CD4-positive, alpha-beta T cell treated with Interleukin-1 beta for 1 hour (primary cell): ENCODE results near the gene SLC8A1.

Experiments used
- DNase-seq, 2 donors: peaks; one replicate each; pipeline ENCODE4 v3.0.0-alpha.2; 2020 to 2022

The SLC8A1 gene

DNA sequence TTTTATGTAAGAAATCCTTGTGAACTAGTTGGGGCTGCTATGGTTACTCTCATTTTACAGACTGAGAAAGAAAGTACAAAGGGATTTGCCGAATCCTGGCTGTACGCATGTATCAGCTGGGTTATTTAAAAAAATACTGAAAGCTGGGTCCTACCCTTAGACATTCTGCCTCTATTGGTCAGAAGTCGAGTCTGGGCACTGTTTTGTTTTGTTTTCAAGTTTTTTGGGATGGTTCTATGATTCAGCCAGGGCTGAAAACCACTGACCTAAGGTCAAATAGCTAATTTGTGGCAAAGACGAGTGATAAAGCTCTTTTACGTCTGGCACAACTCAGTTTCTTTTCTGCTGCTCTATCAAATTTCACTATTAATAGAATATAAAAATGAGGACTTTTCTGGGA is 5.9 kb upstream of the SLC8A1 start:
- DNase-seq, result no peak

DNA sequence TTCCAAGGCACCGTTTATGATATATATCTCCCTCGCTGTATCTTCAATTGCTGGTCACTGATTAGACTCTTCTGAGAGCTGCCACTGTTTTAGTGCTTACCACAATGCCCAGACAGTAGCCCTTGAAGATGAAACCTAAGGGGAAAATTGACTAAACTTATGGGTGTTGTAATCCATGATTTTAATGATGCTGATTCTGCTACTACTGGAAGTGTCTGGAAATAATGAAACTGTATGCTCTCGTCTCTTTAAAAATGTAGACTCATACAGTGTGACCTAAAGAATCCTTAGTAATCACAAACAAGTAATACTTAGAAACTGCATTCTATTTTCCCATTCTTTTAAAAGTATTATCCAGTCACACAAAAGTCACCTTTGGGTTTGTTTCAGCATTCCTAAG is 5.5 kb upstream of the SLC8A1 start:
- no peak for DNase-seq

DNA sequence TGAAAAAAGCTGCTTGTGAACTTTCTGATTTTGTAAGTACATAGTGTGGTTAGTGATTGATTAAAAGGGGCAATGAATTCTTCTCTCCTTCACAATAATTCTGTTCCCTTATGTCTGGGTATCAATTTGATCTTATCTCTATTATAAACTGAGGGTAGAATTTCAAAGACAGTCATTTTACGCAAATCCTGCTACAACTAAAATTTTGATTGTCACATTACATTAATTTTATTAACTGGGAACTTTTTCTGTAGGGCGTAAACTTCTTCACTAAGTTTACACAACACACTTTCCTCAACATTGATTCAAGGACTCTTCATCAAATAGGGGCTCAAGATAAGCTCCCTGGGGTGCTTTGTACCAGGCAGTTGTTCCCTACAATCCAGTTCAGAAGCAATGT is 5.0 kb upstream of the SLC8A1 start:
- no peak for DNase-seq

DNA sequence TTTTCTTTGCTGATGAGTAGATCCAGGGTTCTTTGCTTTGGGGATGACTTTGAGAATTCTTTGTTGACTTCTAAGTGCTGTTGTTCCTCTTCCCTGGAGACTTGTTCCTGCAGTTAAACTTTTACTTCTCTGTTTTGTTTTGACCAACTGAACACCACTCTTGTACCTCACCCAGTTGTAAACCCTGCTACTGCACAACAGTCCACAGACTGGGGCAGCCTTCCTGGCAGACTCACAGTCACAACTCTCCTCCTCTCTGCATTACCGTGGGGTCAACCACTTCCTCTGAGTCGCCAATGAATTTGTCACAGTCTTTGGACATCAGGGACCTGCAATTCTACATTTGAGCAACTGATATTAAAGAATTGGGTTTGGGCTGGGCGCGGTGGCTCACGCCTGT is 3.8 kb upstream of the SLC8A1 start:
- peak in 1 of 2 donors; percentile 66 for DNase-seq

DNA sequence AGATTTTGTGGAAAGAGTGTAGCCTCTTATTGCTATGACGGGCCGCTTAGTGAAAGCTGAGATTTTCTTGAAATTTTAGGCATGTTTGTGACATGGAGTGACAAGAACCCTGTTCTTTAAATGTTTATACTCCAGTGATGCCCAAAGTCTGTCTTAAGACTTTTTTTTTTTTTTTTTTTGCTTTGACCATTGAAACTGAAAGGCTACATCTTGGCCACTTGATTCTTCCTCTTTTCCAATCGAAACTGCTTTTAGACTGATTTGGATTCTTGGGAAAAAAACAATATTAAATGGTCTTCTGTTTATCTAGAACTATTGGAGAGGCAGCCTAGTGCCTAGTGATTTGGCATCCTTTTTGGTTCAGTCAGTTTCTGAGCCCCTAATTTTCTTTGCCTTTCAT is 2.4 kb upstream of the SLC8A1 start:
- DNase-seq, result no peak

DNA sequence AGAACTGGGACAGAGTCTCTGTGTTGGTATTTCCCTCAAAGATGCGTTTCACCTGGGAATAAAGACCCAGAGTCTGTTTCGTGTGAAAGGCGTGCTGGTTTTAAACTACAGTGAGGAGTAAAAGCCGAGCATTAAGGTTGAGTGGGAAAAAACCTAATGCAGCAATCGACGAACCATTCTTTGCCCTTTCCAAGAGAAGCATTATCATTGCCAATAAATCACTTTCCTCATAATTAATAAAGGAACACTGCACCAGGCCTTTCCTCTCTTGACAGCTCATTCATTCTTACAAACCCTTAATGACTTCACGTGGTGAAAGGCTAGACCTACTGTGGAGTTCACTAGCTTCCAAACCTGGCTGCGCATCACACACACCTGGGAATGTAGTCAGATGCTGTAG is 896 bp upstream of the SLC8A1 start:
- DNase-seq, result no peak

DNA sequence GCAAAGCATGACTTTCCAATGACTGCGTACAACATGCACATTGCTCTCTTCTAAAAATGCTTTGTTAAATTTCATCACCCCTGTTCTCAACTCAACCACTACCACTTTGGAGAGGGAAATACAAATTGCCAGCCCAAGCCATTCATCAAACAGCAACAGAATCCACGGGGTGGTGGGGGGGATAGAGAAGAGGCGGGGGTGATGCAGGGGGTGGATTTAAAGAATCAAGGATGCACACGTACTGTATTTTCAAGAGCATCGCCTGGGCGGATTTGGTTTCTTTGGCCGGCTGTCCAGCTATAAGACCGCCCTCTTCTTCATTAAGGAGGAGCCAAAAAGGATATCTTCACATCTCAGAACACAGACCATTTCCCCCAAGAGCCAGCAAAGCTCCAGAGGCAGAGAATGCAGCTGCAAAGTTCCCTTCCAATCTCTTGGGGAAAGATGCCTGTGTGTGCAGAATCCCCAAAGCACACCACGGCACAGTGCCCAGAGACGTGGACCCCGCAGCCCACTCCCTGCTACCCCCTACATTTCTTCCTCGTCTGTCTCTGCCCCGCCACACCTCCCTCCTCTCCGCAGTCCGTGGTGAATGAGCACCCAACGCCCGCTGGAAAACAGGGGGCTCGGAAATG is 977 bp downstream of the SLC8A1 start:
- DNase-seq, result peak in 1 of 2 donors; percentile 15

DNA sequence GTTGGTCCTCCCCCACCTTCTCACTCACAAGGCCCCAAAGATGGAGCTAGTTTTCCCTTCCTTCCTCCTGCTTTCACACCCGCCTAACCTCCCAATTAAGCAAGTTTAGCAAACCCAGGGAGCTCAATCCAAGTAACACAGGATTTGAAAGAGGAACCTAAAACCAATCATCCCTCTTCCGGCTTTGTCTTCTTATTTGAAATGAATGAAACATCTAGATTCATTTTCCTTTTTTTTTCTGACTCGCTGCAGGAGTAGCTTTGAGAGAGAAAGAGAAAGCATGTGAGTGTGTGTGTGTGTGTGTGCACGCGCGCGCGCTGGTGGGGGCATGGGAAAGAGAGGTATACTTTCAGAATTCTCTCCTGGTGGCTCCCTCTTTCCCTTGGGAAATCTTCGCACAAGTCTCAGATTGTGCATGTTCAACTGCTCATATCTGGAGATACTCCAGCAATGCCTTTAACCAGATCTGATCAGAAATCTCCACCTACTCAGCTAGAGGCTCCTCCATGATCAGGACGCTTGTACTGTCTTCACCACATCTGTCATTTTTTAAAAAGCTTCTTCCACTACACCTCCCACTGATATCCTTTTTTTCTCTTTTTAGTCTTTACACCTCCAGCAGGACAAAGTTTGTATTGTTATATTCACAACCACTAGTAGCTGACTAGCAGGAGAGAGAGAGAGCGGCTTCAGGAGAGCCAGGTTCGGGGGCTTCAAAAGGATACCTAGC is 1.7 kb downstream of the SLC8A1 start:
- no peak for DNase-seq

DNA sequence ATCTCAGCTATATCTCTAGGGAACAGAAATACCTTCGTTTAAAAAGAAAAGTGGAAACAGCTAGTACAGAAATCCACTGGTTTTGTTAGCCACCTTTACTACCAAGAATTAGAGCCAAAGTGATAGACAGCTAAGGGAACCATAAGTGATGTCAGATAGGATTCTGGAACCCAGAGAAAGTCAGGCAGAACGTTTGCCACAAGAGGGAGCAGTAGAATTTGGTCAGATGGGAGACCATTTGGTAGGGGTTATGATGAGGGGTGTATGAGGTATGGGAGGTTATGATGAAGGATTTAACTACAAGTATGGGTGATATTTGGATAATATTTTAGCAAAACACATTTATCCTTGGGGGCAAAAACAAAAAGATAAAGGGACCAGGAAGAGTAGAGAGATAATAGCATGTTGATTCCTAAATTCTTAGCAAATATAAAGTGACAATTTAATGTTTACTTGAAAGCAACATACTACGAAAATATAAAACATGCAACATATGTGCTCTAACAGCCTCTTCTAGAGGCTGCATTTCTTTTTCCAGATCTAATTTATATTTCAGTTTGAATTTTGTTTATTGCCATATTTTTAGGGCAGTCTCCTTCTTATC is 3.3 kb downstream of the SLC8A1 start:
- no peak for DNase-seq

DNA sequence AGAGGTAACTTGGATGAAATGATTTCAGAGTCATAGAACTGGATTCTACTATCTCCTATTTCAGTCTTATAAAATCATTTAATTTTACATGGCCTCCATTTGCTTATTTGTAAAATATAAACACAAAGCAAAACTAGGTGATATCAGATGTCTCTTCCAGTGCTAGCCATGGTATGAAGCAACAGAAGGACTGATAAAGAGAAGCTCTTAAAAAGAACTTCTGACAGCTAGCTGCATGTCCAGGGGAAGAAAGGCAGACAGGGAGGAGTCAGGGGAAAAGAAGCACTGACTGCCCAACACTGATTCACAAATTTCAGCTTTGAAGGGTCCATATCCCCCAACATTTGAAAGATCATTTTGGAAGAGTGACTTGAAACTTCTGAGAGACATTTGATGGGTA is 6.4 kb downstream of the SLC8A1 start:
- DNase-seq, result no peak

DNA sequence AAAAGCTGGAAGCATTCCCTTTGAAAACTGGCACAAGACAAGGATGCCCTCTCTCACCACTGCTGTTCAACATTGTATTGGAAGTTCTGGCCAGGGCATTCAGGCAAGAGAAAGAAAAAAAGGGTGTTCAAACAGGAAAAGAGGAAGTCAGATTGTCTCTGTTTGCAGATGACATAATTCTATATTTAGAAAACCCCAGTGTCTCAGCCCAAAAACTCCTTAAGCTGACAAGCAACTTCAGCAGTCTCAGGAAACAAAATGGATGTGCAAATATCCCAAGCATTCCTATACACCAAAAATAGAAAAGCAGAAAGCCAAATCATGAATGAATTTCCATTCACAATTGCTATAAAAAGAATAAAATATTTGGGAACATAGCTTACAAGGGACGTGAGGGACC is 11.1 kb downstream of the SLC8A1 start:
- no peak for DNase-seq

DNA sequence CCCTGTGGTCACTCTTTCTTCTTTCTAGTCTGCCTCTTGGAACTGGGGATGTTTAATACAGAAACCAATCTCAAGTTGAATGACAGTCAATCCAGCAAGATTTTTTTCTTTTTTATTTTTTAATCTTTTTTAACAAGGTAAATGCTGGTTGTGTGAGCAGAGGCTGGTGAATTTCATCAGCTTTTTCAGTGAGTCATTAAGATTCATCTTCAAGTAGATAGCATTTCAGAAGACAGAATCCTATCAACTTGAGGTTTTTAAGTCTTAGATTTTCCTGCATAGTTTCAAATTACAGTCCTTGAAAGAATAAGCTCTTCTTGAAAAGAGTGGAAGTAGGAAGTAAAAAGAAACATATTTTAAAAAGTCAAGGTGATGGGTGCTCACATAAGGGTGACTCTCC is 12.4 kb downstream of the SLC8A1 start:
- no peak for DNase-seq

DNA sequence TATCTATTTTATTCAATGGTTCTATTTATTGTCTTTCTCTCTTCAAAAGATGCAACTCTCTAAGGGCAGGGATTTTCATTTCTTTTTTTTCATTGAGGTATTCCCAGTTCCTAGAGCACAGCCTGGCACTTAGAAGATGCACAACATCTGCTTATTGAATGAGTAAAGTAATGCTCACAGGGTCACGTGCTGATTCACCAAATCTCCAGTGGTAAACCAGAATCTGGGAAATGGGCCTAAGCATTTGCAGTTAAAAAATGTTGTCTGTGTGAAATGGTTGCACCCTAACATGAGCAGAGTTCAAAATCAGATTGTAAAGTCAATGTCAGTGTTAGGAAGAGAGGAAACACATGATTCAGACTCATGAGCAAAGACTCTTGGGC is 15.8 kb downstream of the SLC8A1 start:
- no peak for DNase-seq

DNA sequence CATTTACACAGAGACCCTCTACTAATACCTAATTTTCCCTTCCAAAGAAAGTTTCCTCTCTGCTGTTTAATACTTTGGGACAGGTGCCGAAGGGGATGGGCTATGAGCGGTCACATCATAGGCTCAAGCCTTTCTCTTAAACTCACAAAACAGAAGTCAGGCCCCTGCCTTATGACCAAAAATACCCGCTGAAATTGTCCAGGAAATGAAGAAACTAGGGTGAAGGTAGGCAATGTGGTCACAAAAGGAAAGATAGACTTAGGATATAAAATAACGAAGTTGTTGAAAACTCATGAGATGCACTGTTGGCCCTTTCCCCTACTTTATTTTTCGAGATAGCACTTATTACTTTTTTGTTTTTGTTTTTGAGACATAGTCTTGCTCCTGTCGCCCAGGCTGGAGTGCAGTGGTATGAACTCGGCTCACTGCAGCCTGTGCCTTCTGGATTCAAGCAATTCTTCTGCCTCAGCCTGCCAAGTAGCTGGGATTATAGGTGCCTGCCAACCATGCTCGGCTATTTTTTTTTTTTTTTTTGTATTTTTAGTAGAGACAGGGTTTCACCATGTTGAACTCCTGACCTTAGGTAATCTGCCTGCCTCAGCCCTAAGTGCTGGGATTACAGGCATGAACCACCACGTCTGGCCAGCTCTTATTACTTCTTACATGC is 16.3 kb downstream of the SLC8A1 start:
- DNase-seq, result no peak

DNA sequence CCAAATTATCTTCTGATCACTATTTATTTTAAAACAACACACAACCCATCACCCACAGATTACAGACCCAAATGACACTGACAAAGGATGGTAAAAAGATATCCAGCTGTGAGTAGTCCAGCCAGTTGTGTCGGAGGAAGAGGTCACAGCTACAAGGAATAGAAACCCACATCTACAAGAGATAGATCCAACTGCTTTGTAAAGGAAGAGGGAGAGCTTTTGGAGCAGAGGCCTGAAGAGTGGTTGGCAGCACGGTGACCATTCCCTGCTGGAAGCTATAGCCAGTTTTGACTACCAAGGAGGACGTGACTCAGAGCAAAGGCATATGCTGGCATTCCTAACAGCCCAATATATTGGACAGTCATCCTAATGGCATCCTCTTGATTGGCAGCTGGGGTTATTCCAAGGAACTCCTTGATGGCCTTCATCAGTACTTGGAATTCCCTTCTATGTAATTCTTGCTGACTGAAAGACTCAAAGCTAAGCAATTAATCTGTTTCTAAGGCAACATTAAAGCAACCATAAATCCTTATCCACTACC is 17.1 kb downstream of the SLC8A1 start:
- no peak for DNase-seq

DNA sequence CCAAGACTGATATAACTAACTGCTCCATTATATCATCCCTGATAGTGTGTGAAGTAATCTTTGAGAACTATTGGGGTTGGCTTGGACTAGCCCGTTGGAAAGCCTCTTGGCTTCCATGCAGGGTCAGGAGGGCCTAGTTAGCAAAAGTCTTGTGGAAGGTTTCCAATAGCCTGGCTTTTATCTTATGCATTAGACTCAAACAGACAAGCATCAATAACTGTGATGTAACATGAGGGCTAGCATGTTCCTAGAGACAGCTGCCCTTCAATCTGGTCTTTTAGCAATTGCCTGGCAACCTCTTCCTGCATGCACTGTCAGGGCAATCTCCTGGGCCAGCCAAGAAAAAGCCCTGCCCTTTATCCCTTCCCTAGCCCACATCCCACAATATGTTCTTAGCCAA is 18.2 kb downstream of the SLC8A1 start:
- DNase-seq, result no peak

DNA sequence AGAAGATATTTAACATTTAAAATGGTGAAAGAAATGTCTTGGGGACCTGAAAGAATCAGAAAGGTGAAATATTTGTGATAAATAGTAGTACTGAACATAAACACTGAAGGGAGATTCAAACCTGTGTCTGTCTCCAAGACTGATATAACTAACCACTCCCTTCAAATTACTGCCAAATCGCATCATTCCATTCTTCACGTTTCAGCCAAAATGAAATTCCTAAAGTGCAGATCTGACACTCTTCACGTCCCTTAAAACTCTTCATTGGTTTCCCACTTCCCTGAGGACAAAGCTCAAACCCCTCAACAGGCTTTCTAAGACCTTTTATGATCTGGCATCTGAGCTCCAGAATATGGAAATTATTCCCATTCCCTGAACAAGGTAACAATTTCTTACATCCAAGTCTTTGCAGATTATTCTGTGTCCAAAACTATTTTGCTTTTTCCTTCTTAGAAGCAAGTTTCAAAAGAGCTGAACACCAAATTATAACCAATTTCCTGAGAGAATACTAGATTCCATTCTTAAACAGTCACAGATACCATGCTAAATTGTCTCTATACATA is 18.9 kb downstream of the SLC8A1 start:
- no peak for DNase-seq

DNA sequence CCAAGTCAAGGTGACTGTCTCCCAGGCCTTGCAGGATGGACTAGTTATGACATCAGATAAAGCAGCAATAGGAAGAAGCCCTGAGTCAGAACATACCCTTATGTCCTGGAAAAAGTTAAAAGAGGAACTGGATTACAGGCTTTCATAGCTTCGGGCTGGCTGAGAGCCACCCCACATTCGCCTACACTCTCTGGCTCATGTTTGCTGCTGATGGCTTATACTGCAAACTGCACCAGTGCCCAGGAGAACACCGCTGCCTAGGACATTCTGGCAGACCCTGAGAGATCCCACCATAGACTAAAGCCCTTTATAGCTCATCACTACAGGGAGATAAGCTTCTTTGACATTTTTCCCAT is 20.3 kb downstream of the SLC8A1 start:
- no peak for DNase-seq

DNA sequence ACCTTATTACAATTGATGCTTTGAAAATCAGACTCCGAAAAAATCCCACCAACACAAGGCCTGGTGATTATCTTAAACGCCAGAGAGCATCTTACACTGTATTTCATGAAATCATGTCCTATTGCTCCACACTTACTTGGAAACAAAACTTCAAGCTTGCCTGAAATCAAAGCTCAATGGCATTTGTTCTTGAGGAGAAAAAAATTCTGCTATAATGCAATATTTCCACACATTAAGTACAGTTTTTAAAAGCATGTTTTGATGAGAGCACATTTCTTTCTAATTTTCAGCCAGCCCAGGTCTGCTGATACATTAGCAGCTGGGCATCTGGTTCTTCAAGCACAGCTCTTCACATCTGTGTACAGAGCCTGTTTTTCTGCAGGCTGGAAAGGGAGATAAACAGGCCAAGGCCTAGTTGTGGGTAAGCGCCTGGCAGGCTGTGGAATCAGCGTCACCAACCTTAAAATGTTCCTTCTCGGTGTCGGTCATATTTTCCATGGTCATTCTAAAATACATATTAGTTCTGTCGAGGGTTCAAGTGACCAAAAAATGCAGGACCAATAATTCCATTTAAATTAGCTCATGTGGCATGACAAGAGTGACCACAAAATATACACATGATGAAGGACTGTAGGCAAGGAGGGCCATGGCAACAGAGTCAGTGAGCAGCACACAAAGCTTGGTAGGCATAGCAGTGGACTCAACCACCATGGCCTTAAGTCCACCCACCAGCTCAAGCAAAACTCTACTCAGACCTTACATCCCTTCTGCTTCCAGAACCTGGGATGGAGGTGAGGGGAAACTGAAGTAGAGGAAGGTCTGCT is 20.9 kb downstream of the SLC8A1 start:
- no peak for DNase-seq

DNA sequence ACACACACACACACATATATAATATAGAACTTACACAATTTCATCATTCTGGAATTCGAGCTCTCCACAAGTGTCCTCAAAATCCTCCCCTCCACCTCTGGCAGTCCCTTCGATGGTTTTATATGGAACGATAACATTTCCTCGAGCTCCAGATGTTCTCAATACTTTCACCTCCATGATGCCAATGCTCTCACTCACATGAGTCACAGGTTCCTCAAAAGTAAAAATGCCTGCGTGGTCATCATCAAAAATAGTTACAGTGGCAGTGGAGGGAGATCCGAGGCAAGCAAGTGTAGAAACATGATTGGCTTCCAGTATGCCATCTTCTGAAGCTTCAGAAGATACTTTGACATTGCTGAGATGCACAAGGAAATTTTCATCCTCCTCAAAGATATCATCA is 23.5 kb downstream of the SLC8A1 start:
- DNase-seq, result no peak

DNA sequence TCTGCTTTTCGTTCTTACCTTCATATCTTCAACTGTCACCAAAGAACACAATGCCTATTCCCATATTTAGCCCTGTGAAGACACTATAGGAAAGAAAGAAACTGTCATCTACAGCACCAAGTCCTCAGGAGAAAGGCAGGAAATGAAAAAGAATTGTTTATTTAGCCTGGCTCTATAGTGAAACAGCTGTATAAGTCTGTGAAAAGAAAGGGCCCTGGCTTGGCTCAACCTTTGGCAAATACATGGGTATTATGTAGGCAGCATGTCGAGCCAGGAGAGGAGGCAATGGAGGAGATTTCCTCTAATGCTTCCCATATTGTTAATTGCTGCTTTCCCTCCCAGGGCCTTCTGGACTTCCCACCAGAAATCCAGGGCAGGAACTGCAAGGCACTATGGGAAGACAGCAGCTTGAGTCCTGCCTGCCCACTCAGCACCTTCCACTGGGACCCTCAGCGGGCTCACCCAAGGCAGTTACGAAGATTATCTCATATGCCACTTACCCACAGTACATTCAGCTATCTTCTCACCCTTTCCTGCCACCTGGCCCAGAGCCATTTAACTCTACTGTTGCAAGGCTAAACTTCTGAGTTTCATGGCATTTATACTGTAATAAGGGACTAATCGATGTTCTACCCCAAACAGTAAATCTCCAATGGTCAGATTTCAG is 30.1 kb downstream of the SLC8A1 start:
- no peak for DNase-seq

DNA sequence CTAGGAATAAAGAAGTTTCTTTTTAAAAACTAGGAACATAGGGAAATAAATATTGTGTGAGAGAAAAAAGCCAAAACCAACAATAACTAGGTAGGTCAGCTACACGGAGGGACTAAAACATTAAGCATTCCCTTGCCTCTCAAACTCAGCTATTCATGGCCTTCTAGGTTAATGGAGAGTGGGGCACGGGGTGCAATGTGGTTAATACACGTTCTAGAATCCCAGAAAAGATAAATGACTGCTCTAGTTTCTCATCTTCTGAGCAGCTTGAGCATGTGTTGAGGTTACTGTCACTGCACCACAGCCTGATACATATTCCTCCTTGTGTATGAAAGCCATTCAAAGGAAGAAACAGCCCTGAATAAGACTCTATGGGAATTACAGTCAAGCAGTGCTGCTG is 31.4 kb downstream of the SLC8A1 start:
- DNase-seq, result no peak
